HEK293 (cell line): ENCODE data around the gene SLC23A3.

Experiments
- CTCF ChIA-PET: fragments of 350-600 bp; formaldehyde crosslinking; extraction: SDS; loops from one replicate; lab custom pipeline; 2021; ENCODE audit warnings: antibody characterized with exemption; lab: Yijun Ruan, JAX
- POLR2A ChIA-PET: fragments of 300-600 bp; formaldehyde crosslinking; extraction: SDS; loops from one replicate; lab custom pipeline; 2020; ENCODE audit warnings: antibody characterized with exemption, inconsistent platforms; lab: Yijun Ruan, JAX
- H3K27ac ChIP-seq: fragments of 200-500 bp; sonication (Bioruptor generic); 2 replicates; pipeline ENCODE4 v1.5.1; 2014; ENCODE audit warnings: low read depth, low read length, control low read depth, inconsistent platforms; ENCODE audit errors: extremely low read depth
- H3K36me3 ChIP-seq, 2 experiments: fragments of 200-500 bp in 1 of 2; sonication (Bioruptor generic) in 1 of 2; 1 replicate in 1 of 2; 2 replicates in 1 of 2; pipeline ENCODE4 v1.5.1; 2014 to 2017; ENCODE audit warnings: inconsistent platforms in 2 of 2, low read length in 2 of 2; ENCODE audit not compliant: control insufficient read depth in 2 of 2, insufficient read depth in 1 of 2
- H3K4me1 ChIP-seq: fragments of 200-500 bp; sonication (Bioruptor generic); 2 replicates; pipeline ENCODE4 v1.5.1; 2014; ENCODE audit warnings: mild to moderate bottlenecking, low read length, inconsistent platforms; ENCODE audit not compliant: control insufficient read depth, insufficient read depth
- H3K4me3 ChIP-seq: 2 replicates; pipeline ENCODE4 v1.5.1; 2011; ENCODE audit warnings: low read depth, mild to moderate bottlenecking, control low read depth, low read length, moderate library complexity
- H3K9me3 ChIP-seq: fragments of 200-500 bp; sonication (Bioruptor generic); 2 replicates; pipeline ENCODE4 v1.5.1; 2014; ENCODE audit warnings: low read depth, low read length, inconsistent platforms; ENCODE audit not compliant: control insufficient read depth, insufficient read depth
- INSM2 ChIP-seq: fragments of 450-650 bp; formaldehyde crosslinking; IDR thresholded peaks from 2 replicates; pipeline ENCODE4 v1.5.1; 2016; ENCODE audit warnings: missing biosample characterization, missing genetic modification characterization
- KLF17 ChIP-seq: fragments of 450-650 bp; formaldehyde crosslinking; IDR thresholded peaks from 2 replicates; pipeline ENCODE4 v1.5.1; 2016; ENCODE audit warnings: missing biosample characterization, missing genetic modification characterization
- MEIS1 ChIP-seq: sonication (generic); formaldehyde crosslinking; IDR thresholded peaks from 2 replicates; pipeline ENCODE4 v1.8.1; 2022; ENCODE audit warnings: missing genetic modification reagents, mild to moderate bottlenecking, borderline replicate concordance
- PRDM10 ChIP-seq: fragments of 450-650 bp; formaldehyde crosslinking; IDR thresholded peaks from 2 replicates; pipeline ENCODE4 v1.5.1; 2016; ENCODE audit warnings: missing biosample characterization, missing genetic modification characterization
- ZNF449 ChIP-seq: fragments of 450-650 bp; formaldehyde crosslinking; IDR thresholded peaks from 2 replicates; pipeline ENCODE4 v1.5.1; 2017; ENCODE audit warnings: missing biosample characterization, mild to moderate bottlenecking, missing genetic modification characterization, moderate library complexity
- ZNF473 ChIP-seq: fragments of 450-650 bp; formaldehyde crosslinking; IDR thresholded peaks from 2 replicates; pipeline ENCODE4 v1.5.1; 2017; ENCODE audit warnings: missing biosample characterization, missing genetic modification characterization
- ZSCAN5A ChIP-seq: fragments of 450-650 bp; formaldehyde crosslinking; IDR thresholded peaks from 2 replicates; pipeline ENCODE4 v1.5.1; 2016; ENCODE audit warnings: missing biosample characterization, missing genetic modification characterization

Gene SLC23A3

GRCh38 chr2:219209236-219210195 is 39.7 kb upstream of the SLC23A3 start (continued):
- TF ChIP-seq INSM2 (tag by site-specific recombination) (no peak), MEIS1 (no peak), ZSCAN5A (no peak), KLF17 (no peak)

GRCh38 chr2:219207884-219208740 is 38.3 kb upstream of the SLC23A3 start:
- Histone ChIP-seq H3K4me1 (peaks cover 8% of the 10 kb centered on the region), H3K27ac (no peak overlapping the region), H3K36me3 (peaks cover 12 to 54% of the 10 kb centered on the region in 2 experiments; a peak in 2 of 3 replicates), H3K4me3 (no peak overlapping the region)
- POLR2A ChIA-PET: interaction anchor here (1.4 to 2.6 kb wide), 5 partner anchors 10 to 71 kb away, joined by 8 to 27 read pairs (median 11); partner anchors contain the start of genes ABCB6, ANKZF1, ATG9A and CNPPD1
- no peak for TF ChIP-seq ZNF449 (tag by site-specific recombination)
- peak; percentile 97 for TF ChIP-seq PRDM10 (tag by site-specific recombination)
- TF ChIP-seq ZNF473 (tag by site-specific recombination): no peak
- TF ChIP-seq, all 188 proteins: peak for 1
- CTCF ChIA-PET: interaction anchor here (0.7 to 3.2 kb wide), 4 partner anchors 35 to 499 kb away, joined by 3 to 8 read pairs (median 4); no protein-coding TSS in a partner anchor
- H3K9me3 ChIP-seq: no peaks in the 10 kb centered on the region
